ENCODE data around the gene SLC38A6.
"Not testable (repeated sequence)": the region's sequence is repeated elsewhere in the genome, so short reads cannot be mapped to it uniquely, and the experiment has no call there.

SLC38A6 gene

GRCh38 chr14:61051621-61052020 is 70.6 kb downstream of the SLC38A6 start:
- DNase-seq (ENCODE audit: low spot score): no peak

- DNase-seq (ENCODE audit: low spot score): no peak
Observed at GRCh38 chr14:61063461-61063860, 82.4 kb downstream of the SLC38A6 start.

- DNase-seq (ENCODE audit: low spot score): no peak
Observed at GRCh38 chr14:61064210-61064609, 83.2 kb downstream of the SLC38A6 start.

GRCh38 chr14:61064856-61065255 is 83.8 kb downstream of the SLC38A6 start:
- no peak for DNase-seq (ENCODE audit: low spot score)

- no peak for DNase-seq (ENCODE audit: low spot score)
Observed at GRCh38 chr14:61065656-61066055, 84.6 kb downstream of the SLC38A6 start.

GRCh38 chr14:61072442-61072841 is 91.4 kb downstream of the SLC38A6 start:
- DNase-seq (ENCODE audit: low spot score): not testable (repeated sequence)

- DNase-seq (ENCODE audit: low spot score): no peak
Observed at GRCh38 chr14:61074852-61075251, 93.8 kb downstream of the SLC38A6 start.

GRCh38 chr14:61076556-61076955 is 95.5 kb downstream of the SLC38A6 start:
- no peak for DNase-seq (ENCODE audit: low spot score)

- DNase-seq (ENCODE audit: low spot score): no peak
Observed at GRCh38 chr14:61077437-61077836, 96.4 kb downstream of the SLC38A6 start.

GRCh38 chr14:61077951-61078720 is 97.1 kb downstream of the SLC38A6 start:
- no peak for DNase-seq (ENCODE audit: low spot score)

- DNase-seq (ENCODE audit: low spot score): no peak
Observed at GRCh38 chr14:61080591-61081010, 99.6 kb downstream of the SLC38A6 start.

- DNase-seq (ENCODE audit: low spot score): no peak
Observed at GRCh38 chr14:61088081-61088480, 107.0 kb downstream of the SLC38A6 start.

- no peak for DNase-seq (ENCODE audit: low spot score)
Observed at GRCh38 chr14:61089126-61089750, 108.2 kb downstream of the SLC38A6 start.

GRCh38 chr14:61090432-61091216 is 109.6 kb downstream of the SLC38A6 start:
- DNase-seq (ENCODE audit: low spot score): no peak

GRCh38 chr14:61091657-61092273 is 110.7 kb downstream of the SLC38A6 start:
- DNase-seq (ENCODE audit: low spot score): no peak

- not testable (repeated sequence) for DNase-seq (ENCODE audit: low spot score)
Observed at GRCh38 chr14:61098096-61098495, 117.1 kb downstream of the SLC38A6 start.

GRCh38 chr14:61098721-61099120 is 117.7 kb downstream of the SLC38A6 start:
- peak; percentile 66 for DNase-seq (ENCODE audit: low spot score)

- no peak for DNase-seq (ENCODE audit: low spot score)
Observed at GRCh38 chr14:61099216-61099835, 118.3 kb downstream of the SLC38A6 start.

- peak; percentile 89 for DNase-seq (ENCODE audit: low spot score)
Observed at GRCh38 chr14:61101803-61102548, 120.9 kb downstream of the SLC38A6 start.
